K562 (cell line): ENCODE data around the gene BHLHE40.

Experiments used
- ATF3 ChIP-seq, 2 experiments: fragments of 450-650 bp in 1 of 2; sonication (generic) in 1 of 2; formaldehyde crosslinking in 1 of 2; IDR thresholded peaks in 1 of 2; conservative IDR thresholded peaks in 1 of 2; 2 replicates each; pipeline versions ENCODE4 v1.6.1 to v1.8.1; 2016 to 2023; ENCODE audit warnings: mild to moderate bottlenecking in 2 of 2, moderate library complexity in 2 of 2, inconsistent platforms in 1 of 2, missing genetic modification reagents in 1 of 2
- ATF6 ChIP-seq: sonication (generic); formaldehyde crosslinking; IDR thresholded peaks from 2 replicates; pipeline ENCODE4 v1.4.0; 2020; ENCODE audit warnings: mild to moderate bottlenecking, missing genetic modification reagents
- CBX3 ChIP-seq, 2 experiments: IDR thresholded peaks; 1 replicate in 1 of 2; 2 replicates in 1 of 2; pipeline ENCODE4 v1.6.1; 2012; ENCODE audit warnings: inconsistent platforms in 2 of 2, low read length in 2 of 2, borderline replicate concordance in 1 of 2, control low read depth in 1 of 2
- CC2D1A ChIP-seq: fragments of 450-650 bp; IDR thresholded peaks from 2 replicates; pipeline ENCODE4 v1.6.1; 2017; ENCODE audit warnings: mild to moderate bottlenecking
- CTCF ChIP-seq, 3 experiments: IDR thresholded peaks in 2 of 3; conservative IDR thresholded peaks in 1 of 3; 2 replicates each; pipeline ENCODE4 v1.5.1; 2011 to 2012; ENCODE audit warnings: low read length in 3 of 3, mild to moderate bottlenecking in 3 of 3, control low read depth in 2 of 3, improper control_type of control experiment in 1 of 3, inconsistent platforms in 1 of 3, low read depth in 1 of 3, mixed read lengths in 1 of 3, moderate library complexity in 1 of 3; ENCODE audit not compliant: insufficient read depth in 2 of 3
- HDAC6 ChIP-seq: IDR thresholded peaks from 2 replicates; pipeline ENCODE4 v1.6.1; 2012; ENCODE audit warnings: low read depth, mild to moderate bottlenecking, control low read depth, inconsistent platforms, low read length, moderate library complexity
- MAFF ChIP-seq: IDR thresholded peaks from 2 replicates; pipeline ENCODE4 v1.6.1; 2012; ENCODE audit warnings: low read length, improper control_type of control experiment
- NFIC ChIP-seq: fragments of 450-650 bp; IDR thresholded peaks from 2 replicates; pipeline ENCODE4 v1.6.1; 2017; ENCODE audit warnings: mild to moderate bottlenecking, inconsistent platforms
- PHF20 ChIP-seq: fragments of 450-650 bp; IDR thresholded peaks from 2 replicates; pipeline ENCODE4 v1.6.1; 2018; ENCODE audit not compliant: partially characterized antibody
- POLR2AphosphoS5 ChIP-seq: IDR thresholded peaks from 2 replicates; pipeline ENCODE4 v1.6.1; 2011; ENCODE audit warnings: mild to moderate bottlenecking, low read depth, low read length, moderate library complexity; ENCODE audit not compliant: control insufficient read depth, insufficient read depth
- POLR3G ChIP-seq: IDR thresholded peaks from 2 replicates; pipeline ENCODE4 v1.6.1; 2011; ENCODE audit not compliant: insufficient read length, insufficient replicate concordance; ENCODE audit errors: extremely low read depth

GRCh38 chr3:4956099-4956498 lies 23.1 kb upstream of the BHLHE40 start:
- TF ChIP-seq CBX3 (IDR thresholded peaks at IDR 0.05; ENCODE audit: borderline replicate concordance in 1 of 2, low read length in 2 of 2) (no peak), PHF20 (no peak), MAFF (no peak), CTCF (IDR thresholded peaks at IDR 0.05 in 2 of 3, conservative IDR thresholded peaks at IDR 0.05 in 1 of 3; ENCODE audit: insufficient read depth in 2 of 3, low read depth in 1 of 3, low read length in 3 of 3) (no peak), POLR3G (no peak), CC2D1A (no peak), NFIC (no peak), HDAC6 (no peak), POLR2AphosphoS5 (no peak), ATF6 (CRISPR knock-in tag) (no peak), ATF3 (IDR thresholded peaks at IDR 0.05) (no peak), ATF3 (CRISPR knock-in tag; conservative IDR thresholded peaks at IDR 0.05) (no peak)
